GM18870 (cell line): ENCODE results near the gene ELOVL5.
"Not testable (repeated sequence)": the region's sequence is repeated elsewhere in the genome, so short reads cannot be mapped to it uniquely, and the experiment has no call there.

Experiments
- ATAC-seq: cut with Tn5 transposase; IDR thresholded peaks from one replicate; pipeline ENCODE4 v1.9.1; 2021; ENCODE audit warnings: moderate library complexity; ENCODE audit not compliant: unreplicated experiment

ELOVL5 gene

GRCh38 chr6:53331678-53332077, 17.1 kb downstream of the ELOVL5 start:
- ATAC-seq = no peak

DNA sequence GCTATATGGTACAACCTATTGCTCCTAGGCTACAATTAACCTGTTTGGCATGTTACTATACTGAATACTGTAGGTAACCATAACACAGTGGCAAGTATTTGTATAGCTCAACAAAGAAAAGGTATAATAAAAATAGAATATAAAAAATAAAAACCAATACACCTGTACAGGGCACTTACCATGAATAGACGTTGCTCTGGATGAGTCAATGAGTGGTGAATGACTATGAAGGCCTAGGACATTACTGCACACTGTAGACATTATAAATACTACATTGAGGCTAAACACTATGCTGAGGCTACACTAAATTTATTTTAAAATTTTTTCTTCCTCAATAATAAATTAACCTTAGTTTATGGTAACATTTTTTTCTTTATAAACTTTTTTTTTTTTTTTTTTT, 18.6 kb downstream of the ELOVL5 start:
- ATAC-seq = no peak

DNA sequence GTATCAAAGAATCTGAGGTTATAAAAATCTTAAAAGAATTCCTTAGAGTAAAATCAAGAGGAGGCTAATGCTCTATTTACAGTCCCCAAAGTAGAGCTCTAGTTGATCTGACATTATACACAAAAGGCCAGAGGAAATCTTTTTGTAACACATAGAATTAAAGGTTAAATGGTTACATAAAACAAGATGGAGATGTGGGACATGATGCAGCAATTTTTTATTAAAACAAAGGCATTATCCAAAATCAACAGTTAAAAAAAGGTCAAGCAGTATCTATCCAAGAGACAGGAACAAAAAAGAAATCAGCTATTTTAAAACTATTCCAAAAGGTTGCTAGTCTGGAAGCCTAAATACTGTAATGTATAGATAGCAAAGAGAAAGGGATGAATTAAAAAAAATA, 20.4 kb downstream of the ELOVL5 start:
- no peak for ATAC-seq

- no peak for ATAC-seq
These were observed 21.7 kb downstream of the ELOVL5 start for GRCh38 chr6:53327017-53327395.

GRCh38 chr6:53326372-53327016, 22.3 kb downstream of the ELOVL5 start:
- no peak for ATAC-seq

DNA sequence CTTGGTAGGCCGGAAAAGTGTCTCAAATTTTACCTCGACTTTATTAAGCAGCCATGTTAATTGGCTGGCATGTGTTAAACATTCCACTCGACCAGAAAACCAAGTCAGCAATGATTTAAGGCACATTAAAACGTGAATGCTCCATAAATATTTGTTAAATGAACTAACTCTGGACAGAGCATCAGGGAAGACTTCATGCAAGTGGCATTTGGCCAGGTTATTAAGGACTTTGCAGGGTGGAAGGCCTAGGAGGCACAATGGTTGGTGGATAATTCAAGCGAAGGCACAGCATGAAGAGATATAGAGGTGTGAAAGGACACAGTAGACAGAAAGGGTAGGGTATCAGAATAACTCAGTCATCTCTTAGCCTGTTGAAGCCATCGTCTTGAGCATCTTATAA, 23.0 kb downstream of the ELOVL5 start:
- no peak for ATAC-seq

- no peak for ATAC-seq
These were observed 26.3 kb downstream of the ELOVL5 start for GRCh38 chr6:53322188-53323029.

DNA sequence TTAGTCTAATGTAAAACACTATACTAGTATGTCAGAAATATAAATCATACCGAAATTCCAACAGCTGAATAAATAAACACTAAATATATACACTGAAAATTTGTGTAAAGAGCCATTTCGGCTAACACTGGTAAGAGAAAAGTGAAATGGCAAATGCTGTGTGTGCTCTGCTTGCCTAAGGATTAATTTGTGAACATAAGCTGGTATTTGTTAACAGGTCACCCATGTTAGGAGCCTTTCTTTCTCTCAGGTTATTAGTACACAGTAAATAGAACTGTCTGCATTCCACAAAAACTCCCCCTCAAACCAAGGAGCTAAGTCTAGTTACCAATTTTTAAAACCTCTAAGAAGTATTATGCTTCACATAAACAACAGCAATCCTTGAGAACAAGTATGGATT, 27.0 kb downstream of the ELOVL5 start:
- ATAC-seq = no peak

DNA sequence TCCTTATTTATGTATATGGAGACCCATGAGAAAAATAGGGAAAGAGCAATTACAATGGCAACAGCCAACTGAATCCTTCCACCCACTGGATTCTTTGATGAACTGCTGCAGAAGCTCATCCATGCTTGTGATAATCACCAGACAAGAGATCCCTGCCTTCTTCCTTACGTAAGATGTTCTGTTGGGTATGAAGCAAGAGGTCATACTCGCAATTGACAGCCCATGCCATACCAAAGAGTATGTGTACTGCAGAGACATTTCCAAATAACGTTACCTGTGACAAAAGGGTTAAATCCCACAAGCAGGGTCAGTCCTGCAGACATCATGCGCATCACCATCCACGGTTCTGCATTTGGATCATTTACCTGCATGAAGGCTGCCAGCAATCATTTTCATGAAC, 27.8 kb downstream of the ELOVL5 start:
- ATAC-seq = no peak

- ATAC-seq = no peak
These were observed 30.3 kb downstream of the ELOVL5 start for GRCh38 chr6:53318429-53318828.

DNA sequence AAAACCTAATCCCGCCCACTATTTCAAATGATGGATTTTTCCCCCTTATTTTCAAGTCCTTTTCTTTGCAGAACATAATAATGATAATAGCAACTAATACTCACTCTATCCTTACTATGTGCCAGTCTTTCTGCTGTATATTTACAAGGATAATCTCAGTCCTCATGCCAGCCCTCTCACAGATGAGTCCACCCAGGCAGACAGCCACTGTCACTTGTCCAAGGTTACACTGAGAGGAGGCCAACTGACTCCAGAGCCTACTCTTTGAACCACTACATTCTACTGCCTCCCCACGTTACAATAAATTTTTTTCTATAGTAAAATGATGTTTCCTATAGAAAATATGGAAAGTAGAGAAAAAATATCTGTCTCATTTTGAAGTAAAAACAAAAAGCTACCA, 30.9 kb downstream of the ELOVL5 start:
- no peak for ATAC-seq

- not testable (repeated sequence) for ATAC-seq
These were observed 31.5 kb downstream of the ELOVL5 start for GRCh38 chr6:53317299-53317698.

GRCh38 chr6:53316142-53316541, 32.6 kb downstream of the ELOVL5 start:
- no peak for ATAC-seq

DNA sequence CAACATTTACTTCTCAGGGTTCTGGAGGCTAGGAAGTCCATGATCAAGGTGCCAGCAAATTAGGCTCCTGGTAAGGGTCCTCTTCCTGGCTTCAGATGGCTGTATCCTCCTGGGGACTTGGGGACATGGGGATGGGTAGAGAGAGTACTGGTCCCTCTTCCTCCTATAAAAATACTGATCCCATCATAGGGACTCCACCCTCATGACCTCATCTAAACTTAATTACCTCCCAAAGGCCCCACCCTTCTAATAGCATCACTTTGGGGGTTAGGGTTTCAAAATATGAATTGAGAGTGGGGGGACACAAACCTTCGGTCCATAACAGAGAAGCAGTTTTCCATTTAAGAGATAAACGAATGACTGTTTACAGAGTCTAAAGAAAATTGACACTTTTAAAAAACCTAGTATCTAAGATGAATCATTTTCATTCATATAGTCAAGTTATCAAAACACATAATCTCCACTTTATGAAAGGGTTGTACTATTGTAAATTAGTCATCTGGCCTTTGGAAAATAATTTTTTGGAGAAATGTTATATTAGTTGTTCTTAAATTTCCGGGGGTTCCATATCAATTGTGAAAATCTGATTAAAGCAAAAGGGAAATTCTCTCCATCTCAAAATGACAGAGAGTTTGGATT, 33.5 kb downstream of the ELOVL5 start:
- no peak for ATAC-seq

DNA sequence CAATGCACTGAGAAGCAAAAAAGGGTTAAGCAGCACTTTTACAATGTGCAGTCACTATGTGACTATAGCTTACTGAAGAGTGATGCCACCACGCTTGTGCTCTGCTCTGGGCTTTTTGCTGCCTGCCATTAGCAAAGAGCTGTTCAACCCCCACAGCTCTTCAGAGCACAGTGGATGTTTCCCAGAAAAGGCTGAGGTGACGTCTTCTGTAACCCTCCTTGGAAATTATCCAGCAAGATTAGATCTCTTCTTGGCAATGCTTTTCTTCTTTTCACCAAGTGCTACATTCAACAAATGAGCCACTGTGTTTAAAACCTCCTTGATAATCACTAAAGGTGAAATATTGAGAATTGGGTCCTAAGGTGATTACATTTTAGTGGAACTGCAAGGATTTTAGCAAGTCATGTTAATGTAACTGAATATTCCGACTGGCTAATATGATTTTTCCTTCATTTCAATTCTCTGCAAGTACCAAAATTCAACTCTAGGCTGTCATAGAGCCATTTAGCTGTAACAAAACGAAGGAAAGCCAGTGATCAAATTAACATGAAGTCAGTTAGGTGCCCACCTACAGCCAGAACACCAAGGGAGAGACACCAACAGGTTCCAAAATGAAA, 34.9 kb downstream of the ELOVL5 start:
- ATAC-seq = no peak

GRCh38 chr6:53312355-53312754, 36.4 kb downstream of the ELOVL5 start:
- ATAC-seq = no peak

DNA sequence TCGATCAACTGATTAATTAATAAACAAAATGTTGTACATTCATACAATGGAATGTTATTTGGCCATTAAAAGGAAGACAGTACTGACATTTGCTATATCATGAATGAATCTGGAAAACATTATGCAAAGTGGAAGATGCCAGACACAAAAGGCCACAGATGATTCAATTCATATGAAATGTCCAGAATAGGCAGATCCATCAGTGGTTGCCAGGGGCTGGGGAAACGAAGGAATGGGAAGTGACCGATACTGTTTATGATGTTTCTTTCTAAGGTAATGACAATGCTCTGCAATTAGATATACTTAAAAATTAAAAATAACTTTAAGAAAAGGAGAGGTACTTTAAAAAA, 37.2 kb downstream of the ELOVL5 start:
- ATAC-seq = no peak

GRCh38 chr6:53310771-53311585, 37.8 kb downstream of the ELOVL5 start:
- ATAC-seq = no peak

DNA sequence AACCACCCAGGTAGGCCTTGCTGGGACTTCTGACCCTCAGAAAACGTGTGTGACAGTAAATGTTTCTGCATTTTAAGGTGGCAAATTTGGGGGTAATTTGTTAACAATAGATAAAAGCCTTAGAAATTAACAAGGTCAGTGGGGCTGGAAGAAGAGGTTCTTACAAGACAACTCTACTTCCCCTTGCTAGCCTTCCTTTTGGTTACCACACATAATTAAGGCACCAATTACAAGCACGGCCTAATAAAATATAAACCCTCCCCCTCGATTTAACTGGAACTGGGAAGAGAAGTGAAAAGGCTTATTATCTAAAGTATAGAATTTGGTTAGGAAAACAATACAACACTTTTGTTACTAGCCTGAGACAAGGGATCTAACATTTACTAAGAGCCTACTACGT, 38.8 kb downstream of the ELOVL5 start:
- ATAC-seq = no peak

- ATAC-seq = peak; percentile 53
These were observed 39.5 kb downstream of the ELOVL5 start for GRCh38 chr6:53309059-53309900.
